ENCODE data around the gene CCDC12. TPM values are rescaled to one million over a fixed set of nuclear protein-coding genes. Genes with fewer than 3 reads are reported as not detected.
A peak's percentile ranks its signal among the peaks of the same experiment; 100 is the strongest.

CCDC12 gene
- total and polyA plus RNA-seq, 3 donors from 2014 or later = 43.3 to 66.6 (median 59.6) TPM

DNA sequence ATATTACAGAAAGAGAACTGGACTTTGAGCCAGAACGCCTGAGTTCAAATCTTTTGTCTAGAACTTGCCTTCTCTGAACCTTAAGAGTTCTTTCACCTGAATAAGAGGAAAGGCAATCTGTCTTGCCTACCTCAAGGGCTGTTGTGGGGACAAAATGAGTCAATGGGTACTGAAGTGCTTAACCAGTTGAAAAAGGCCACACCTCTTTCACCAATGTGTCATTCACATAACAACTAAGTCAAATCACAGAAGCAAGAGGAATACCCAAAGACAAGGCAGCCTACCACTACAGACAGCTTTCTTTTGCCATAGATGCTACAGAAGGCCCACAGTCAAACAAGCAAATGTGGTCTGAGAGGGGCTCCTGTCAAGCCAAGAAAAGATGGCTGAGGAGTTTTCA, 42.7 kb upstream of the CCDC12 start:
- intact Hi-C loops (cut with DNase I; ENCODE audit: low total_unique reads) = no loop called here
- Histone ChIP-seq H3K27ac (no peak overlapping the region), H3K9me3 (no peaks in the 10 kb centered on the region), H3K27me3 (no peaks in the 10 kb centered on the region), H3K4me3 (no peak overlapping the region), H3K36me3 (ENCODE audit: low read depth, missing control alignments) (no peaks in the 10 kb centered on the region), H3K4me1 (peaks cover 5% of the 10 kb centered on the region)
- DNase-seq = no peak
- TF ChIP-seq, protein P1, sequence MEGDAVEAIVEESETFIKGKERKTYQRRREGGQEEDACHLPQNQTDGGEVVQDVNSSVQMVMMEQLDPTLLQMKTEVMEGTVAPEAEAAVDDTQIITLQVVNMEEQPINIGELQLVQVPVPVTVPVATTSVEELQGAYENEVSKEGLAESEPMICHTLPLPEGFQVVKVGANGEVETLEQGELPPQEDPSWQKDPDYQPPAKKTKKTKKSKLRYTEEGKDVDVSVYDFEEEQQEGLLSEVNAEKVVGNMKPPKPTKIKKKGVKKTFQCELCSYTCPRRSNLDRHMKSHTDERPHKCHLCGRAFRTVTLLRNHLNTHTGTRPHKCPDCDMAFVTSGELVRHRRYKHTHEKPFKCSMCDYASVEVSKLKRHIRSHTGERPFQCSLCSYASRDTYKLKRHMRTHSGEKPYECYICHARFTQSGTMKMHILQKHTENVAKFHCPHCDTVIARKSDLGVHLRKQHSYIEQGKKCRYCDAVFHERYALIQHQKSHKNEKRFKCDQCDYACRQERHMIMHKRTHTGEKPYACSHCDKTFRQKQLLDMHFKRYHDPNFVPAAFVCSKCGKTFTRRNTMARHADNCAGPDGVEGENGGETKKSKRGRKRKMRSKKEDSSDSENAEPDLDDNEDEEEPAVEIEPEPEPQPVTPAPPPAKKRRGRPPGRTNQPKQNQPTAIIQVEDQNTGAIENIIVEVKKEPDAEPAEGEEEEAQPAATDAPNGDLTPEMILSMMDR (IDR thresholded peaks at IDR 0.05) = no peak
- TF ChIP-seq POLR2A (IDR thresholded peaks at IDR 0.05) = no peak
- WGBS, 2 donors = 90 to 100% methylated on average over 1 of the region's 1 CpG

DNA sequence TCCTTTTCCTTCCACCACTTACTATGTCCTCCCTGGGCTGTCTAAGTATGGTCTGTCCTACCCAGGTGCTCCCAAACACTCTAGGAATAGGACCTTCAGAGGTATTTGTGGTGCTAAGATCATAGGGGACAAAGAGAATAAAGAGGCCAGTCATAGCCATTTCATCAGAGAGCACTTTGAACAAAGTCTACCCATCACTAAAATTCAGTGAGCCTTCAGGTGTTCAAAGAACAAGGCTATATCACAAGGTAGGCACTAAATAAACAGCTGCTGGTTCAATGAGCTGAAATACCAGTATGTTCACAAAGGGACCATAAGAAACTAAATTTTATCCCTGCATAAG, 41.7 kb upstream of the CCDC12 start:
- TF ChIP-seq, protein P1 (IDR thresholded peaks at IDR 0.05) = no peak
- TF ChIP-seq POLR2A (IDR thresholded peaks at IDR 0.05) = no peak
- intact Hi-C loops (cut with DNase I; ENCODE audit: low total_unique reads) = no loop called here

DNA sequence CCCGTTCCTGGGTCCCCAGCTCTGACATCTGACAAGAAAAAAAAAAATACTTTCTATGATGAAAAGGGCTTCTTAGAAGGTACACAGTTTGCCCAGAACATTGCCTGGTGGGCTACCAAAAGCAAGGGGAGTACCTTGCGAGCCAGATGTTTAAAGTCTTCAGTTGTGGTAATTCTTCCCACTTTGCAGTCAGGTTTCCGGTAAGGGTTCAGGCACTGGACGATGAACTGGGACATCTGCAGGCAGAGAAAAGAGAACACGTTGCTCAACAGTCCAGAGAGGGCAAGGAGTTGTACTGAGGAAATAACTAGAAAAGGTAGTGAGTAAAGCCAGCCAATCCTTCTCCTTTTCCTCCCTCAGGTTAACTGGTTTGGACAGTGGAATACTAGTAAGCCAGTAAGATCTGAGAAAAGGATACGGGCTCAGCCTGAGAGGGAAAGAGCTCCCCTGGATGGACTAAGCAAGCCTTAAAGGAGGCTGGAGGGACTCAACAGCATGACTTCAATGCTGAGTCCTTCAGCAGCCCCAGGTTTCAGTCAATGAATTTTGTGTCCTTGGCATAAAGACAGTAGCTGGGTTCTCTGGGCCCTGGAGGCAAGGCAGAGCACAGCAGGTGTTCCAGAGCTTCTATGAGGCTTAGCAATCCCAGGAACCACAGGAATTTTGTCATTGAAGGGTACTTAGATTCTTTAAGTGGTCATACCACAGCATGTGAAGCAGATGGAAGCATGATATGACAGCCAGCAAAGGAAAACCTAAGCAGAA, 41.1 kb upstream of the CCDC12 start:
- no peak for DNase-seq
- TF ChIP-seq, protein P1 (IDR thresholded peaks at IDR 0.05) = no peak
- TF ChIP-seq POLR2A (IDR thresholded peaks at IDR 0.05) = no peak
- H3K27ac ChIP-seq = no peak overlapping the region
- no peaks in the 10 kb centered on the region for H3K9me3 ChIP-seq
- 85 to 89% methylated on average over 6 of the region's 6 CpGs for WGBS, 2 donors
- no peaks in the 10 kb centered on the region for H3K27me3 ChIP-seq
- no peaks in the 10 kb centered on the region for H3K36me3 ChIP-seq (ENCODE audit: low read depth, missing control alignments)
- H3K4me1 ChIP-seq = peaks cover 5% of the 10 kb centered on the region
- H3K4me3 ChIP-seq = no peak overlapping the region
- intact Hi-C loops (cut with DNase I; ENCODE audit: low total_unique reads) = no loop called here

More for the DNA sequence above, 41.7 kb upstream of the CCDC12 start:
- H3K36me3 ChIP-seq (ENCODE audit: low read depth, missing control alignments) = no peaks in the 10 kb centered on the region
- H3K9me3 ChIP-seq = no peaks in the 10 kb centered on the region
- DNase-seq = no peak
- H3K4me1 ChIP-seq = peaks cover 5% of the 10 kb centered on the region
- H3K27me3 ChIP-seq = no peaks in the 10 kb centered on the region
- no peak overlapping the region for H3K4me3 ChIP-seq
- H3K27ac ChIP-seq = no peak overlapping the region

DNA sequence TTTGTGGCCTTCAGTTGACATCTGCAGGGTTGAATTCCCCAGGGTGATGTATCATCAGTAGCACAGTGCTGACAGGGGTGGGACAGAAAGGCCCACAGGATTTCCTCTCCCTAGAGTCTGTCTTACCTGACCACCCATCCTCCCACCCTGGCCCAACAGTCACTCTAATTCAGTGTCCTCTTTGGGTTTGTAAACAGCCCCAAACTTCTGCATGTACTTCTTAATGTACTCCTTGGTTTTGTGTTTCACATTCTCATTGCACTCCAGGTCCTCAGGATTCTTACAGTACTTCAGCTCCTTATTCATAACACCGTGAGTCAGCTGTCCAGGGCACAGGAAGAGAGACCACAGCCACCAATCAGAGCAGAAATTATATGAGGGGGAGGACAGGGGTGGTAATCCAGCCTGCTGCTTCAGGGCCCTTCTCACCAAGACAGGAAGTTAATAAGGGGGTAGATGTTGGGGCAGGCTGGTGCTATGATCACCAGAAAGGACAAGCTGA, 40.4 kb upstream of the CCDC12 start:
- intact Hi-C loops (cut with DNase I; ENCODE audit: low total_unique reads) = no loop called here
- H3K27ac ChIP-seq = no peak overlapping the region
- no peaks in the 10 kb centered on the region for H3K4me1 ChIP-seq
- TF ChIP-seq POLR2A (IDR thresholded peaks at IDR 0.05) = no peak
- TF ChIP-seq, protein P1 (IDR thresholded peaks at IDR 0.05) = no peak
- no peaks in the 10 kb centered on the region for H3K27me3 ChIP-seq
- H3K36me3 ChIP-seq (ENCODE audit: low read depth, missing control alignments) = no peaks in the 10 kb centered on the region
- H3K4me3 ChIP-seq = no peak overlapping the region
- 61 to 75% methylated on average over 1 of the region's 1 CpG for WGBS, 2 donors
- peak; percentile 10 for DNase-seq
- H3K9me3 ChIP-seq = no peaks in the 10 kb centered on the region
